Muscle of leg (tissue), 11 donors: ENCODE data around the gene CORO2B. TPM values are rescaled to one million over a fixed set of nuclear protein-coding genes. Genes with fewer than 3 reads are reported as not detected.

Experiments used
- DNase-seq: peaks from one replicate; pipeline ENCODE4 v3.0.0; 2013
- H3K27ac ChIP-seq: one replicate; pipeline ENCODE4 v1.5.1; 2013; ENCODE audit warnings: mild to moderate bottlenecking, low read length, control low read depth
- H3K27me3 ChIP-seq: one replicate; pipeline ENCODE4 v1.6.1; 2013; ENCODE audit warnings: low read length; ENCODE audit not compliant: control insufficient read depth, insufficient read depth
- H3K36me3 ChIP-seq: one replicate; pipeline ENCODE4 v1.6.1; 2013; ENCODE audit warnings: low read length; ENCODE audit not compliant: control insufficient read depth, insufficient read depth
- H3K4me1 ChIP-seq: one replicate; pipeline ENCODE4 v1.6.1; 2013; ENCODE audit warnings: low read length; ENCODE audit not compliant: control insufficient read depth, insufficient read depth
- H3K4me3 ChIP-seq: one replicate; pipeline ENCODE4 v1.5.1; 2013; ENCODE audit warnings: low read length, control low read depth
- H3K9me3 ChIP-seq: replicated peaks from 2 replicates; pipeline ENCODE4 v1.6.1; 2013; ENCODE audit warnings: low read depth, low read length; ENCODE audit not compliant: control insufficient read depth
- WGBS: methylation state at CpG from one replicate; pipeline ENCODE4 v1.1.5; 2013; ENCODE audit warnings: missing lambda C conversion rate; ENCODE audit not compliant: insufficient coverage; 5-methylcytosine and 5-hydroxymethylcytosine counted together
- polyA plus RNA-seq, 8 donors: library from polyadenylated mRNA; unstranded; fragments of 120-200 nt; gene quantifications; one replicate each; pipeline versions ENCODE4 v1.2.1 to v1.2.3, GENCODE V29; 2013; ENCODE audit warnings: inconsistent platforms in 1 of 8, low replicate concordance in 1 of 8; ENCODE audit not compliant: insufficient read length in 8 of 8, insufficient read depth in 1 of 8
- total RNA-seq: library from RNA; stranded (reverse); fragments of 120-200 nt; gene quantifications from one replicate; pipeline ENCODE4 v1.2.4, GENCODE V29; 2013

Gene CORO2B
- total and polyA plus RNA-seq, 9 donors = 2.9 to 8.6 (median 5.3) TPM

DNA sequence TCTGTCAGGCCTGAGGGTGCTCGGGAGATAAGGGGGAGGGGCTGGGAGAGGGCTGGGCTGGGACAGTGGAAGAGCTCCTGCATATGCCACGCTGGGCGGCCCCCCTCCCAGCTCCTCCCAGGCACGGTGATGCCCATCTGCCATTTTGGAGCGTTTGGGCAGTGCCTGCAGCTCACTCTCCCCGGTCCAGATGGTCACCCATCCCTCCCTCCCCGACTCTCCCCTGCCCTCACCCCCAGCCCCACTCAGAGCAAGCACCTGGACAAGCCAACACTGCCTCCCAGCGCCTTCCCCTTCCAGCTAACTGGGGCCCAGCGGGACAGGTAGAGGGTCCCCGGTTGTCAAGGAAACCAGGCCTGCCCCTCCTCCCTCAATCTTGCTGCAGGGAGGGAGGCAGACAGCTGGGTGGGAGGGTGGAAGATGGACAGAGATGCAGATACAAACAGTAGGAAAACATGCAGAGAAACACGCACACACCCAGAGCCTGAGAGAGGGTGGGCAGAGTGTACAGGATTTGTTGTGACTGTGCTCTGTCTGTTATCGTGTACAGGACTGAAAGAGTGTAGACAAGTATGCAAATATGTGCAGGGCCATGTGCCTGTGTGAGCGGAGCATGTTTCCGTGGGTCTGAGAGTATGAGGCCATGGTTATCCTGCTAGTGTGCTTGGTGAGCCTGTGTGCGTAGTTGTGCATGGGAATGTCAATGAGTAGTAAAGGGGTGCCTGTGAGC, 17.5 kb upstream of the CORO2B start:
- 58% methylated on average over 12 of the region's 15 CpGs for WGBS
- Histone ChIP-seq H3K4me1 (peaks cover 8% of the 10 kb centered on the region), H3K27ac (no peak overlapping the region), H3K27me3 (peaks cover 33% of the 10 kb centered on the region), H3K4me3 (no peak overlapping the region), H3K9me3 (no peaks in the 10 kb centered on the region), H3K36me3 (no peaks in the 10 kb centered on the region)
- no peak for DNase-seq

- Histone ChIP-seq H3K4me3 (no peak overlapping the region), H3K36me3 (no peaks in the 10 kb centered on the region), H3K27ac (no peak overlapping the region), H3K9me3 (no peaks in the 10 kb centered on the region), H3K4me1 (peaks cover 8% of the 10 kb centered on the region), H3K27me3 (peaks cover 31% of the 10 kb centered on the region)
- DNase-seq = no peak
- no CpG with 5 or more reads among the region's 3 CpGs for WGBS
Observed at GRCh38 chr15:68561901-68562300, 16.9 kb upstream of the CORO2B start.

- Histone ChIP-seq H3K27me3 (peaks cover 19% of the 10 kb centered on the region), H3K4me1 (peaks cover 8% of the 10 kb centered on the region), H3K27ac (no peak overlapping the region), H3K9me3 (no peaks in the 10 kb centered on the region), H3K36me3 (no peaks in the 10 kb centered on the region), H3K4me3 (no peak overlapping the region)
- WGBS = no CpG with 5 or more reads among the region's 5 CpGs
- no peak for DNase-seq
Observed at GRCh38 chr15:68564173-68564572, 14.6 kb upstream of the CORO2B start.

DNA sequence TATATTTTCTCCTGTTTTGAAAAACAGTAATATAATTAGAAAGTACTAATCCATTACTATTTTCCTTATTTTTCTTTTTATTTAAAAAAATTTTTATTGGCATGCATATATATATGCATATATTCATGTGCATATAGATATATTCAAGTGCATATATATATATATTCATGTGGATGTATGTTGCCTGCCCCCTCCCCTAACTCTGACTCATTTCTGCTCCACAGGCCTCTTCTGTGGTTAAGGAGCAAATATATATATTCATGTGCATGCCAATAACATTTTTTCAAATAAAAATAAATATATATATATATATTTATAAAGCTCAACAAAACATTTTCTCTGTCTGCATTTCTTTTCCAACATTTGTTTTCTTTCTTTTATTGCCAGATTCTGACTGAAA, 13.6 kb upstream of the CORO2B start:
- H3K4me1 ChIP-seq = peaks cover 2% of the 10 kb centered on the region
- DNase-seq = no peak
- H3K9me3 ChIP-seq = no peaks in the 10 kb centered on the region
- no peak overlapping the region for H3K27ac ChIP-seq
- peaks cover 9% of the 10 kb centered on the region for H3K27me3 ChIP-seq
- H3K36me3 ChIP-seq = no peaks in the 10 kb centered on the region
- no peak overlapping the region for H3K4me3 ChIP-seq

GRCh38 chr15:68565726-68566125, 13.1 kb upstream of the CORO2B start:
- H3K36me3 ChIP-seq = no peaks in the 10 kb centered on the region

DNA sequence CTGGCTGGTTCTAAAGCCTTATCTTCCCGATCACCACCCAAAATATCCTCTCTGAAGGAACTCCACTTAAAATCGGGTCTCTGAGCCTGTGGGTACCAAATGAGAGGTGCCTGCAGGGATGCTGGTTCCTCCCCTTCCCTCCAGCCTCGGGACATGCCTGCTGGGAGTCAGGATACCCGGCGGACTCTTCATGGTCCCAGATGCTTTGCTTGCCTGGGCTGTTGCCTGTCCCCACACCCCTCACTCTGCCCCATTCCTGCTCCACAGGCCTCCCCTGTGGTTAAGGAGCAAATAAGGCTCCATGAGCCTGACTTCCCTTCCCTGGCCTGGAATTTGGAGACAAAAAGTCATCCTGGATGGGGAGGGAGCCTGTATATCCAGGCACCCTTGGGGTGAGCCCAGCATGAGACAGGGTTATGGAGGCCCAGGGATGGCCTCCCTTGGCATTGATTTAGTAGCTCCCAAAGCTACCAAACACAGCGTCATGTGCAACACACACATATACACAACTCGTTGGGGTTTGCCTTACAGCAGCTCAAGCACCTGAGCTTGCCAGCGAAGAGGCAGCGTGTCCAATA, 12.3 kb upstream of the CORO2B start:
- H3K9me3 ChIP-seq = no peaks in the 10 kb centered on the region
- H3K4me1 ChIP-seq = no peaks in the 10 kb centered on the region
- H3K27ac ChIP-seq = no peak overlapping the region
- WGBS = 77% methylated on average over 3 of the region's 9 CpGs
- H3K4me3 ChIP-seq = no peak overlapping the region
- H3K27me3 ChIP-seq = no peaks in the 10 kb centered on the region
- no peak for DNase-seq
- no peaks in the 10 kb centered on the region for H3K36me3 ChIP-seq

More at GRCh38 chr15:68565726-68566125, 13.1 kb upstream of the CORO2B start:
- 100% methylated on average over 1 of the region's 4 CpGs for WGBS
- Histone ChIP-seq H3K4me1 (no peaks in the 10 kb centered on the region), H3K4me3 (no peak overlapping the region), H3K27me3 (peaks cover 4% of the 10 kb centered on the region), H3K9me3 (no peaks in the 10 kb centered on the region), H3K27ac (no peak overlapping the region)
- DNase-seq = no peak

GRCh38 chr15:68567345-68567744, 11.4 kb upstream of the CORO2B start:
- Histone ChIP-seq H3K27ac (no peak overlapping the region), H3K27me3 (peaks cover 5% of the 10 kb centered on the region), H3K4me3 (no peak overlapping the region), H3K9me3 (no peaks in the 10 kb centered on the region), H3K4me1 (no peaks in the 10 kb centered on the region), H3K36me3 (no peaks in the 10 kb centered on the region)
- WGBS = no CpG with 5 or more reads among the region's 3 CpGs
- no peak for DNase-seq

GRCh38 chr15:68570974-68571373, 7.8 kb upstream of the CORO2B start:
- no peak for DNase-seq
- Histone ChIP-seq H3K36me3 (no peaks in the 10 kb centered on the region), H3K27ac (no peak overlapping the region), H3K27me3 (peaks cover 24% of the 10 kb centered on the region), H3K9me3 (no peaks in the 10 kb centered on the region), H3K4me1 (no peaks in the 10 kb centered on the region), H3K4me3 (no peak overlapping the region)
- 80% methylated on average over 1 of the region's 1 CpG for WGBS

DNA sequence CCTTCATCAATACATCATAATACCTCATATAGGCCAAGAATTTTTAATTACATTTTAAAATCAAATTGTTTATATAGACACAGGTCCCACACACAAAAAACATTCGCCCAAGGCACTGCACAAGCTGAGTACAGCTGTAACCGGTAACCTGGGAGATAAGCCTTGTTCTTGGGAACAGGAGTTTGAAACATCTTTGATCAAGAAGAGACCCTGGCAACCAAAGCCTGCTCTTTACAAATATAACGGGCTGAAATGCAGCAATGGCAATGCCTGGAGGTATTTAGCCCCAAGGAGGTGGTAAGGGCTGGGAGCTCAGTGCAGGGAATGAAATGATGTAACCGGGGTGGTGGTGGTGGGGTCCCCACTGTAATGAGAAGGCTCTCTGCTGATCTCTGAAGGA, 7.2 kb upstream of the CORO2B start:
- H3K4me1 ChIP-seq = no peaks in the 10 kb centered on the region
- WGBS = 51% methylated on average over 2 of the region's 4 CpGs
- no peak for DNase-seq
- no peaks in the 10 kb centered on the region for H3K36me3 ChIP-seq
- H3K4me3 ChIP-seq = no peak overlapping the region
- no peaks in the 10 kb centered on the region for H3K9me3 ChIP-seq
- no peak overlapping the region for H3K27ac ChIP-seq
- peaks cover 28% of the 10 kb centered on the region for H3K27me3 ChIP-seq

DNA sequence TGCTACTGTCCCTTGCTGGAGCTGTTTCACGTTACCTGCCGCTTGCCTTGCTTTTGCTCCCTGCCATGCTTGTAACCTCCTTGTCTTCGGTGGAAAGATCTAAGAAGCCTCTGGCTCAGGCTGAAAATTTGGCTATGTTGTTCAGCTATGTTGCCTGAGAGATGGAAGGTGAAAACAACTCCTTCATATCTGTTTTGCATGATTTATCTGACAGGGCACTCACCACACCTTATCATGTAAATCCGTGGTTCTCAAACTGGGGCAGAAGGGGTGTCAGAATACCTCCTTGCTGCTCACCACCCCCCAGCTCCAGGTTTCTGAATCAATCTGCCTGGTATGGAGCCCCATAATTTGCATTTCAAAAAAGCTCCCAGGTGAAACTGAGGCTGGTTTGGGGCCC, 6.5 kb upstream of the CORO2B start:
- Histone ChIP-seq H3K27ac (no peak overlapping the region), H3K36me3 (no peaks in the 10 kb centered on the region), H3K4me1 (no peaks in the 10 kb centered on the region), H3K27me3 (peaks cover 36% of the 10 kb centered on the region), H3K9me3 (no peaks in the 10 kb centered on the region), H3K4me3 (no peak overlapping the region)
- no peak for DNase-seq
- 61% methylated on average over 3 of the region's 4 CpGs for WGBS
